ENCODE measurements around the gene LIAS.
"Not testable (repeated sequence)": the region's sequence is repeated elsewhere in the genome, so short reads cannot be mapped to it uniquely, and the experiment has no call there.

The LIAS gene

DNA sequence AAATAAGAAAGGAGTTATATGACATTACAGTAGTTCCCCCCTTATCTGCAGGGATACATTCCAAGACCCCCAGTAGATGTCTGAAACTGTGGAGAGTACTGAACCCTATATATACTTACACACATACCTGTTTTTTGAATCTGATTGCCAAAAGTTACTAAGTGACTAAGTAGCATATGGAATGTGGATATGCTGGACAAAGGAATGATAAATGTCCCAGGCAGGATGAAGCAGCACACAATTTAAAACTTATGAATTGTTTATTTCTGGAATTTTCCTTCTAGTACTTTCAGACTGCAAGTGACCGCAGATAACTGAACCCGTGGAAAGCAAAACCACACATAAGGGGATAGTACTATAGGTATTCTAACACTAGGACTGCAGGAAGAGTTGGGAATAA is 45.7 kb downstream of the LIAS start:
- Histone ChIP-seq H3K4me3 (replicated peaks; ENCODE audit: insufficient read depth, low read length) (no peak overlapping the region), H3K27me3 (ENCODE audit: insufficient read depth, poor library complexity, severe bottlenecking) (no peaks in the 10 kb centered on the region), H3K27ac (replicated peaks) (no peak overlapping the region)
- TF ChIP-seq SPI1 (IDR thresholded peaks at IDR 0.05; ENCODE audit: borderline replicate concordance, low read depth) (no peak), REST (IDR thresholded peaks at IDR 0.05; ENCODE audit: insufficient replicate concordance, low read depth) (no peak), GABPA (IDR thresholded peaks at IDR 0.05; ENCODE audit: low read depth) (no peak)
- no peak for DNase-seq (ENCODE audit: low read depth in 1 of 2, low spot score in 1 of 2)

- DNase-seq (ENCODE audit: low read depth in 1 of 2, low spot score in 1 of 2) = no peak
These were observed 46.7 kb downstream of the LIAS start for GRCh38 chr4:39505581-39505980.

DNA sequence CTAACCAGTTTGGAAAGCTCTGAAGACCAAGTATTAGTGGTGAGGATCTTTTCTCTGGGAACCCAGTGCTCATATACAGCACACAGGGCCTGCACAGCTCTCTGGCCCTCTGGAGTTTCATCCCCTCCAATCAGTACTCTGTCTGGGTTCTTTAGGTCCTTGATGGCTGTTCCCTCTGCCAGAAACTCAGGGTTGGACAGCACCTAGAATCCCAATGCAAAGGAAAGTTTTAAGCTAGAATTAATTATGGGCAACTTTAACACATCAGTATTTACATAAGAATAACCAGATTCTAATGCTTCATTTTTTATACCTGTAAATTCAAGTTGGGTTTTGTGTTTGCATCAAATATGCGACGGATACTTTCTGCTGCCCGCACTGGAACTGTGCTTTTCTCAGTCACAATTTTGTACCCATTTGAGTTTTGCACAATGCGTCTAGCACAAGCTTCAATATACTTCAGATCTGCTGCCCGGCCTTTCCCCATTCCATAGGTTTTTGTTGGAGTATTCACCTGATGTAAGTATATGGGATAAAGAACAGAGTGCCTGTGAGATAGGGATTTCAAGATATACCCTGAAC is 51.6 kb downstream of the LIAS start:
- Histone ChIP-seq H3K27ac (replicated peaks) (no peak overlapping the region), H3K4me3 (replicated peaks; ENCODE audit: insufficient read depth, low read length) (no peak overlapping the region)

More at GRCh38 chr4:39505581-39505980, 46.7 kb downstream of the LIAS start:
- TF ChIP-seq SPI1 (IDR thresholded peaks at IDR 0.05; ENCODE audit: borderline replicate concordance, low read depth) = no peak
- no peak for TF ChIP-seq REST (IDR thresholded peaks at IDR 0.05; ENCODE audit: insufficient replicate concordance, low read depth)
- TF ChIP-seq POLR2AphosphoS5 (IDR thresholded peaks at IDR 0.05; ENCODE audit: low read depth) = no peak
- TF ChIP-seq, protein P1, sequence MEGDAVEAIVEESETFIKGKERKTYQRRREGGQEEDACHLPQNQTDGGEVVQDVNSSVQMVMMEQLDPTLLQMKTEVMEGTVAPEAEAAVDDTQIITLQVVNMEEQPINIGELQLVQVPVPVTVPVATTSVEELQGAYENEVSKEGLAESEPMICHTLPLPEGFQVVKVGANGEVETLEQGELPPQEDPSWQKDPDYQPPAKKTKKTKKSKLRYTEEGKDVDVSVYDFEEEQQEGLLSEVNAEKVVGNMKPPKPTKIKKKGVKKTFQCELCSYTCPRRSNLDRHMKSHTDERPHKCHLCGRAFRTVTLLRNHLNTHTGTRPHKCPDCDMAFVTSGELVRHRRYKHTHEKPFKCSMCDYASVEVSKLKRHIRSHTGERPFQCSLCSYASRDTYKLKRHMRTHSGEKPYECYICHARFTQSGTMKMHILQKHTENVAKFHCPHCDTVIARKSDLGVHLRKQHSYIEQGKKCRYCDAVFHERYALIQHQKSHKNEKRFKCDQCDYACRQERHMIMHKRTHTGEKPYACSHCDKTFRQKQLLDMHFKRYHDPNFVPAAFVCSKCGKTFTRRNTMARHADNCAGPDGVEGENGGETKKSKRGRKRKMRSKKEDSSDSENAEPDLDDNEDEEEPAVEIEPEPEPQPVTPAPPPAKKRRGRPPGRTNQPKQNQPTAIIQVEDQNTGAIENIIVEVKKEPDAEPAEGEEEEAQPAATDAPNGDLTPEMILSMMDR (IDR thresholded peaks at IDR 0.05; ENCODE audit: insufficient read depth, low read length) = no peak
- no peak for TF ChIP-seq GABPA (IDR thresholded peaks at IDR 0.05; ENCODE audit: low read depth)
- H3K27ac ChIP-seq (replicated peaks) = no peak overlapping the region
- no peaks in the 10 kb centered on the region for H3K27me3 ChIP-seq (ENCODE audit: insufficient read depth, poor library complexity, severe bottlenecking)
- H3K4me3 ChIP-seq (replicated peaks; ENCODE audit: insufficient read depth, low read length) = no peak overlapping the region

DNA sequence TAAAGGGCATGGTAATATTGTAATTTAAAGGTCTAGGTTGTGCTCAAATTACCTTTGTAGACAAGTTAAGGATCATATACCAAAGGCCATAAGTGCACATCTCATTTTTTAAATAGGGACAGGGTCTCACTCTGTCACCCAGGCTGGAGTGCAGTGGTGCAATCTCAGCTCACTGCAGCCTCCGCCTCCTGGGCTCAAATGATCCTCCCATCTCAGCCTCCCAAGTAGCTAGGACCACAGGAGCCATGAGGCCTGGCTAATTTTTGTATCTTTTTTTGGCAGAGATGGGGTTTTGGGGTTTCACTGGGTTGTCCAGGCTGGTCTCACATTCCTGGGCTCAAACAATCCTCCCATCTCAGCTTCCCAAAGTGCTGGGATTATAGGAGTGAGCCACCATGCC is 55.4 kb downstream of the LIAS start:
- not testable (repeated sequence) for H3K27ac ChIP-seq (replicated peaks); DNase-seq (ENCODE audit: low read depth in 1 of 2, low spot score in 1 of 2); H3K27me3 ChIP-seq (ENCODE audit: insufficient read depth, poor library complexity, severe bottlenecking); H3K4me3 ChIP-seq (replicated peaks; ENCODE audit: insufficient read depth, low read length)

More for the DNA sequence above, 51.6 kb downstream of the LIAS start:
- DNase-seq (ENCODE audit: low read depth in 1 of 2, low spot score in 1 of 2) = no peak
- no peaks in the 10 kb centered on the region for H3K27me3 ChIP-seq (ENCODE audit: insufficient read depth, poor library complexity, severe bottlenecking)
- no peak for TF ChIP-seq GABPA (IDR thresholded peaks at IDR 0.05; ENCODE audit: low read depth)
- no peak for TF ChIP-seq SPI1 (IDR thresholded peaks at IDR 0.05; ENCODE audit: borderline replicate concordance, low read depth)
- TF ChIP-seq POLR2AphosphoS5 (IDR thresholded peaks at IDR 0.05; ENCODE audit: low read depth) = no peak
- no peak for TF ChIP-seq REST (IDR thresholded peaks at IDR 0.05; ENCODE audit: insufficient replicate concordance, low read depth)
- TF ChIP-seq, protein P1 (IDR thresholded peaks at IDR 0.05; ENCODE audit: insufficient read depth, low read length) = no peak
